CD4-positive, alpha-beta T cell treated with Interleukin-10 for 1 hour (primary cell): ENCODE data around the gene COL13A1.

Experiments
- DNase-seq: peaks from one replicate; pipeline ENCODE4 v3.0.0-alpha.2; 2020

The COL13A1 gene

GRCh38 chr10:69825604-69826003 lies 23.9 kb downstream of the COL13A1 start:
- DNase-seq, result no peak

- no peak for DNase-seq
Observed at GRCh38 chr10:69826094-69826493, 24.4 kb downstream of the COL13A1 start.

GRCh38 chr10:69826789-69827554 lies 25.3 kb downstream of the COL13A1 start:
- DNase-seq, result no peak

GRCh38 chr10:69828144-69828870 lies 26.6 kb downstream of the COL13A1 start:
- no peak for DNase-seq

- no peak for DNase-seq
Observed at GRCh38 chr10:69829775-69830174, 28.1 kb downstream of the COL13A1 start.

- DNase-seq, result no peak
Observed at GRCh38 chr10:69831231-69831855, 29.6 kb downstream of the COL13A1 start.

- no peak for DNase-seq
Observed at GRCh38 chr10:69835233-69835632, 33.5 kb downstream of the COL13A1 start.

GRCh38 chr10:69835875-69836730 lies 34.4 kb downstream of the COL13A1 start:
- no peak for DNase-seq

GRCh38 chr10:69836731-69837030 lies 35.0 kb downstream of the COL13A1 start:
- no peak for DNase-seq

GRCh38 chr10:69837261-69837660 lies 35.6 kb downstream of the COL13A1 start:
- no peak for DNase-seq

- no peak for DNase-seq
Observed at GRCh38 chr10:69838418-69838817, 36.7 kb downstream of the COL13A1 start.

GRCh38 chr10:69838853-69839252 lies 37.1 kb downstream of the COL13A1 start:
- DNase-seq, result no peak

GRCh38 chr10:69839696-69840345 lies 38.1 kb downstream of the COL13A1 start:
- no peak for DNase-seq

GRCh38 chr10:69840773-69841172 lies 39.1 kb downstream of the COL13A1 start:
- no peak for DNase-seq

GRCh38 chr10:69842020-69842419 lies 40.3 kb downstream of the COL13A1 start:
- DNase-seq, result no peak

- DNase-seq, result no peak
Observed at GRCh38 chr10:69842882-69843281, 41.2 kb downstream of the COL13A1 start.

GRCh38 chr10:69843923-69844322 lies 42.2 kb downstream of the COL13A1 start:
- no peak for DNase-seq

- no peak for DNase-seq
Observed at GRCh38 chr10:69844698-69845097, 43.0 kb downstream of the COL13A1 start.

GRCh38 chr10:69845574-69846292 lies 44.0 kb downstream of the COL13A1 start:
- no peak for DNase-seq

- no peak for DNase-seq
Observed at GRCh38 chr10:69846293-69846921, 44.7 kb downstream of the COL13A1 start.

- DNase-seq, result no peak
Observed at GRCh38 chr10:69847458-69847857, 45.8 kb downstream of the COL13A1 start.
